ENCODE data around the gene WDR33.

DNA sequence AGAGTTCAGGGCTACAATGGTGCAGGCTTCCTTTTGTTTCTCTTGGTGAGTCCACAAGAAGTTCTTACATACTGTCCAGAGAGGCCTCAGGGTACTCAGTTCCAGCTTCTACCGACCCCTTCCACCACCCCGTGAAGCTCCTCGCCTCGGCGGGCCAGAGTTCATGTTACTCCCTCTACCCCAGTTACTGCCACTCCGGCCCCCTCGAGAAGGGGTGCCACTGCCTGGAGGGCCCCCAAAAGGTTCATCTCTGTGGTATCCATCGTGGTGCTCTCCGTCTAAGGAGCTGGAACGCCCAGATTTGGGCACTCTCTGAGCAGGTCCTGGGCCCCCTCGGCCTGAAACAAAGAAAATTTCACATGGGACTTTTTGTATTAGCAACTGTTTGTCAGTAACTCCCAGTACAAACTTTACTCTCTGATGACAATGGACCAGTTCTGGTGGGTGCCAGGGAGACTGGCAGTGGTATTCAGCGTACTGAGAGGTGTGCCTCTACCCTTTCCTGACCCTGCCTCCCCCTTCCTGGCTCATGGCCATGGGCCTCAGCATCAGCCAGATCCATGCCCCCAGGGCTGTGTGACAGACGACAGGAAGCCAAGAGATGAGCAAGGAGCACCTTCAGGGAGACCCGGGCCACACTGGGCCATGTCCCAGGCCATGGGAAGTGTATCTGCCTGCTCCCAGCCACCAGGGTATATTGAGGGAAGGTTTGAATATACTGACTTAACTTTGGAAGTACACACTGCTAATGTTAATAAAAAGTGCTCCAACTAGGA lies 104.6 kb downstream of the WDR33 start:
- TF ChIP-seq, protein P1, sequence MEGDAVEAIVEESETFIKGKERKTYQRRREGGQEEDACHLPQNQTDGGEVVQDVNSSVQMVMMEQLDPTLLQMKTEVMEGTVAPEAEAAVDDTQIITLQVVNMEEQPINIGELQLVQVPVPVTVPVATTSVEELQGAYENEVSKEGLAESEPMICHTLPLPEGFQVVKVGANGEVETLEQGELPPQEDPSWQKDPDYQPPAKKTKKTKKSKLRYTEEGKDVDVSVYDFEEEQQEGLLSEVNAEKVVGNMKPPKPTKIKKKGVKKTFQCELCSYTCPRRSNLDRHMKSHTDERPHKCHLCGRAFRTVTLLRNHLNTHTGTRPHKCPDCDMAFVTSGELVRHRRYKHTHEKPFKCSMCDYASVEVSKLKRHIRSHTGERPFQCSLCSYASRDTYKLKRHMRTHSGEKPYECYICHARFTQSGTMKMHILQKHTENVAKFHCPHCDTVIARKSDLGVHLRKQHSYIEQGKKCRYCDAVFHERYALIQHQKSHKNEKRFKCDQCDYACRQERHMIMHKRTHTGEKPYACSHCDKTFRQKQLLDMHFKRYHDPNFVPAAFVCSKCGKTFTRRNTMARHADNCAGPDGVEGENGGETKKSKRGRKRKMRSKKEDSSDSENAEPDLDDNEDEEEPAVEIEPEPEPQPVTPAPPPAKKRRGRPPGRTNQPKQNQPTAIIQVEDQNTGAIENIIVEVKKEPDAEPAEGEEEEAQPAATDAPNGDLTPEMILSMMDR (IDR thresholded peaks at IDR 0.05; ENCODE audit: low read depth, low read length, missing input control) = no peak
- TF ChIP-seq RAD21 (IDR thresholded peaks at IDR 0.05) (no peak), RXRA (IDR thresholded peaks at IDR 0.05) (no peak), YY1 (IDR thresholded peaks at IDR 0.05) (no peak), MAX (IDR thresholded peaks at IDR 0.05) (no peak), TAF1 (conservative IDR thresholded peaks at IDR 0.05) (no peak), NR2F2 (IDR thresholded peaks at IDR 0.05) (no peak), EGR1 (IDR thresholded peaks at IDR 0.05; ENCODE audit: low read depth in 2 of 2) (no peak), REST (IDR thresholded peaks at IDR 0.05) (no peak)
- TF ChIP-seq, protein P2, sequence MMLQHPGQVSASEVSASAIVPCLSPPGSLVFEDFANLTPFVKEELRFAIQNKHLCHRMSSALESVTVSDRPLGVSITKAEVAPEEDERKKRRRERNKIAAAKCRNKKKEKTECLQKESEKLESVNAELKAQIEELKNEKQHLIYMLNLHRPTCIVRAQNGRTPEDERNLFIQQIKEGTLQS (IDR thresholded peaks at IDR 0.05) = no peak

All from liver (tissue), 3 donors.